Epithelial cell of esophagus (primary cell): ENCODE data around the gene DEGS2.
A peak's percentile ranks its signal among the peaks of the same experiment; 100 is the strongest.
"Not testable (repeated sequence)": the region's sequence is repeated elsewhere in the genome, so short reads cannot be mapped to it uniquely, and the experiment has no call there.

Source experiments
- DNase-seq: peaks from one replicate; pipeline ENCODE4 v3.0.0; 2010; ENCODE audit warnings: low read depth
- H3K4me3 ChIP-seq: 2 replicates; pipeline ENCODE4 v1.5.1; 2011; ENCODE audit warnings: mild to moderate bottlenecking, low read length, control low read depth
- CTCF ChIP-seq: IDR thresholded peaks from 2 replicates; pipeline ENCODE4 v1.5.1; 2011; ENCODE audit warnings: low read depth, mild to moderate bottlenecking, low read length, control low read depth, inconsistent platforms; ENCODE audit not compliant: insufficient read depth; ENCODE audit errors: missing control alignments

DEGS2 gene

GRCh38 chr14:100158566-100159093 lies 815 bp downstream of the DEGS2 start:
- TF ChIP-seq CTCF, result no peak
- DNase-seq, result no peak
- H3K4me3 ChIP-seq, result no peak overlapping the region

- not testable (repeated sequence) for H3K4me3 ChIP-seq, DNase-seq
Measured at GRCh38 chr14:100157548-100158232, 1.8 kb downstream of the DEGS2 start.

- no peak overlapping the region for H3K4me3 ChIP-seq
- TF ChIP-seq CTCF, result no peak
- DNase-seq, result no peak
Measured at GRCh38 chr14:100156776-100157175, 2.7 kb downstream of the DEGS2 start.

- no peak for TF ChIP-seq CTCF
- DNase-seq, result no peak
- no peak overlapping the region for H3K4me3 ChIP-seq
Measured at GRCh38 chr14:100155756-100156616, 3.5 kb downstream of the DEGS2 start.

- no peak overlapping the region for H3K4me3 ChIP-seq
- DNase-seq, result peak; percentile 56
- TF ChIP-seq CTCF, result peak; percentile 78
Measured at GRCh38 chr14:100155049-100155621, 4.3 kb downstream of the DEGS2 start.

GRCh38 chr14:100153560-100153959 lies 5.9 kb downstream of the DEGS2 start:
- TF ChIP-seq CTCF, result no peak
- no peak overlapping the region for H3K4me3 ChIP-seq
- DNase-seq, result no peak

- no peak for TF ChIP-seq CTCF
Measured at GRCh38 chr14:100152091-100152490, 7.4 kb downstream of the DEGS2 start.

More at GRCh38 chr14:100152091-100152490, 7.4 kb downstream of the DEGS2 start:
- DNase-seq, result no peak
- H3K4me3 ChIP-seq, result no peak overlapping the region
